K562 (cell line): Measurements from ENCODE around the gene PRSS21. TPM values are rescaled to one million over a fixed set of nuclear protein-coding genes. Genes with fewer than 3 reads are reported as not detected.

ENCODE experiments used
- ARID1B ChIP-seq: fragments of 450-650 bp; IDR thresholded peaks from 2 replicates; pipeline ENCODE4 v1.6.1; 2016; ENCODE audit warnings: antibody characterized with exemption, mild to moderate bottlenecking, inconsistent platforms
- ATF2 ChIP-seq: sonication (generic); formaldehyde crosslinking; IDR thresholded peaks from 2 replicates; pipeline ENCODE4 v1.8.1; 2022; ENCODE audit warnings: missing genetic modification reagents
- ATF3 ChIP-seq, 2 experiments: fragments of 450-650 bp in 1 of 2; sonication (generic) in 1 of 2; formaldehyde crosslinking in 1 of 2; IDR thresholded peaks in 1 of 2; conservative IDR thresholded peaks in 1 of 2; 2 replicates each; pipeline versions ENCODE4 v1.6.1 to v1.8.1; 2016 to 2023; ENCODE audit warnings: mild to moderate bottlenecking in 2 of 2, moderate library complexity in 2 of 2, inconsistent platforms in 1 of 2, missing genetic modification reagents in 1 of 2
- BCL6 ChIP-seq: fragments of 250-450 bp; sonication (Bioruptor Pico); IDR thresholded peaks from 2 replicates; pipeline ENCODE4 v1.4.0; 2020
- CAMTA2 ChIP-seq: fragments of 250-450 bp; sonication (Bioruptor Pico); conservative IDR thresholded peaks from 2 replicates; pipeline ENCODE4 v1.5.1; 2022
- CBFA2T2 ChIP-seq: fragments of 450-650 bp; conservative IDR thresholded peaks from 2 replicates; pipeline ENCODE4 v1.6.1; 2017; ENCODE audit warnings: mild to moderate bottlenecking
- MCM5 ChIP-seq: fragments of 450-650 bp; IDR thresholded peaks from 2 replicates; pipeline ENCODE4 v1.6.1; 2016; ENCODE audit warnings: low read depth
- MITF ChIP-seq: IDR thresholded peaks from 2 replicates; pipeline ENCODE4 v1.6.1; 2014; ENCODE audit warnings: antibody characterized with exemption
- NELFE ChIP-seq: IDR thresholded peaks from 2 replicates; pipeline ENCODE4 v1.6.1; 2011; ENCODE audit warnings: mild to moderate bottlenecking; ENCODE audit not compliant: insufficient read depth, insufficient read length
- NFIX ChIP-seq: fragments of 250-450 bp; sonication (Bioruptor Pico); IDR thresholded peaks from 2 replicates; pipeline ENCODE4 v1.4.0; 2020; ENCODE audit warnings: low read depth, mild to moderate bottlenecking, moderate library complexity
- RB1 ChIP-seq: fragments of 450-650 bp; IDR thresholded peaks from 2 replicates; pipeline ENCODE4 v1.6.1; 2017; ENCODE audit warnings: low read depth, mild to moderate bottlenecking
- SMAD2 ChIP-seq: fragments of 150-350 bp; IDR thresholded peaks from 2 replicates; pipeline ENCODE4 v1.6.1; 2014; ENCODE audit warnings: low read depth, mild to moderate bottlenecking, low read length
- U2AF1 ChIP-seq: fragments of 200-400 bp; formaldehyde crosslinking; optimal IDR thresholded peaks from 2 replicates; pipeline ENCODE3; 2017; ENCODE audit warnings: mild to moderate bottlenecking, low read depth, low read length, moderate library complexity
- ZBTB9 ChIP-seq: fragments of 450-650 bp; formaldehyde crosslinking; IDR thresholded peaks from 2 replicates; pipeline ENCODE4 v1.4.0; 2020; ENCODE audit warnings: mild to moderate bottlenecking, moderate library complexity
- ZNF224 ChIP-seq: sonication (generic); formaldehyde crosslinking; IDR thresholded peaks from 2 replicates; pipeline ENCODE4 v1.8.0; 2022; ENCODE audit warnings: mild to moderate bottlenecking, missing genetic modification reagents
- ZNF384 ChIP-seq: IDR thresholded peaks from 2 replicates; pipeline ENCODE4 v1.6.1; 2012; ENCODE audit warnings: low read depth, low read length, improper control_type of control experiment
- ZNF589 ChIP-seq: fragments of 200-800 bp; sonication (Bioruptor generic); IDR thresholded peaks from 2 replicates; pipeline ENCODE4 v1.6.1; 2016; ENCODE audit warnings: low read depth, missing genetic modification characterization, missing compliant biosample characterization
- ZNF717 ChIP-seq: fragments of 250-450 bp; sonication (Bioruptor Pico); IDR thresholded peaks from 2 replicates; pipeline ENCODE4 v1.5.0; 2021
- polyA plus RNA-seq, 8 experiments: library from polyadenylated mRNA; depleted of rRNA in 4 of 8; stranded (reverse) in 5 of 8; unstranded in 3 of 8; fragments of >200 nt; fragmentation: Nextera tagmentation in 2 of 8; fragmentation: Illumina TruSeq in 1 of 8; extraction: Ambion mirVana in 2 of 8; extraction: Trizol in 1 of 8; gene quantifications; 2 replicates each; pipeline versions ENCODE4 v1.2.1 to v1.2.3, GENCODE V29; 2011 to 2014; ENCODE audit warnings: inconsistent platforms in 1 of 8, missing spikeins in 1 of 8
- total RNA-seq, 7 experiments: library from RNA; depleted of rRNA in 6 of 7; stranded (reverse); fragments of >200 nt in 6 of 7; fragmentation: Illumina TruSeq in 2 of 7; extraction: Trizol in 2 of 7; gene quantifications; 2 replicates each; pipeline versions ENCODE4 v1.2.1 to v1.2.3, GENCODE V29; 2011 to 2021; ENCODE audit warnings: low replicate concordance in 1 of 7
- TF ChIP-seq, protein P1 (sequence below): fragments of 450-650 bp; IDR thresholded peaks from 2 replicates; pipeline ENCODE4 v1.6.1; 2018; ENCODE audit warnings: mild to moderate bottlenecking, low read depth; ENCODE audit not compliant: partially characterized antibody
- TF ChIP-seq, protein P2 (sequence below): fragments of 200-400 bp; formaldehyde crosslinking; IDR thresholded peaks from 2 replicates; pipeline ENCODE4 v1.6.1; 2017; ENCODE audit warnings: mild to moderate bottlenecking, low read depth, low read length, moderate library complexity

Gene PRSS21
- total and polyA plus RNA-seq, 9 of the 15 experiments (the other 6 are each of a cell fraction or from before 2014, with no cell fraction given), result 12.1 to 121 (median 61.3) TPM

DNA sequence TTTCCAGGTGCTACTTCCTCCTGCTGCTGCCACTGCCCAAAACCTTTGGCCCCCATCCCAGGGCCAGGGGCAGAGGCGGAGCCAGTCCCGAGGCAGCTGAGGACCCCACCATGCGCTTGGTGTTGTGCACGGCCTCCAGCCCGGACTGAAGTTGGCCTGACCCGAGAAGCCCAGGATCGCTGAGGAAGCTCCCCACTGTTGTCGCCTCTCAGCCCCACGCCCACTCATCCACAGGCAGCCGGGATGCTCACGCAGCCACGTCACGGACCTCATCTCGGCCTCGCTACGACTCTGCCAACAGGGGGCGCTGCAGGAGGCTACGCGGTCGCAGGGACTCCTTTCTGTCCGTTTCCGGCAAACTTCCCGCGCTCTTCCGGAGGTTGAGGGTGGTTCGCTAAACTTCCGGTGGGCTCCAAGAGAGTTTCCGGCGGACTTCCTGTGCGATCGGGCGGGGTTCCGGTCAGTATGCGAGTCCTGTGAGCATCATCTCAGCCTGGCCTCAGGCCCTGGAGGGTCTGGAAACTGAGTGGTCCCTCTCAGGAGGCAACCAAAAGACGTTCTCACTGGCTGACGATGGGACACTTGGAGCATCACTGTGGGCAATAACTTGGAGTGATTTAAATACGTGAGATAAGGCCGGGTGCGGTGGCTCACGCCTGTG lies 25.4 kb downstream of the PRSS21 start (continued):
- TF ChIP-seq MITF (no peak), BCL6 (CRISPR knock-in tag) (no peak), U2AF1 (no peak), ARID1B (no peak), CBFA2T2 (no peak), NFIX (CRISPR knock-in tag) (no peak), ATF2 (CRISPR knock-in tag) (no peak), MCM5 (no peak), ZNF224 (CRISPR knock-in tag) (no peak), CAMTA2 (CRISPR knock-in tag) (no peak), ZNF589 (CRISPR knock-in tag) (no peak), RB1 (peak; percentile 73; the same call in 1 of the 2 replicates), ATF3 (IDR thresholded peaks at IDR 0.05) (no peak), ATF3 (CRISPR knock-in tag; conservative IDR thresholded peaks at IDR 0.05) (no peak), ZNF384 (peak; percentile 20; the same call in 1 of the 2 replicates), SMAD2 (no peak), ZBTB9 (CRISPR knock-in tag) (no peak), ZNF717 (CRISPR knock-in tag) (no peak), NELFE (no peak)
- TF ChIP-seq, protein P1, sequence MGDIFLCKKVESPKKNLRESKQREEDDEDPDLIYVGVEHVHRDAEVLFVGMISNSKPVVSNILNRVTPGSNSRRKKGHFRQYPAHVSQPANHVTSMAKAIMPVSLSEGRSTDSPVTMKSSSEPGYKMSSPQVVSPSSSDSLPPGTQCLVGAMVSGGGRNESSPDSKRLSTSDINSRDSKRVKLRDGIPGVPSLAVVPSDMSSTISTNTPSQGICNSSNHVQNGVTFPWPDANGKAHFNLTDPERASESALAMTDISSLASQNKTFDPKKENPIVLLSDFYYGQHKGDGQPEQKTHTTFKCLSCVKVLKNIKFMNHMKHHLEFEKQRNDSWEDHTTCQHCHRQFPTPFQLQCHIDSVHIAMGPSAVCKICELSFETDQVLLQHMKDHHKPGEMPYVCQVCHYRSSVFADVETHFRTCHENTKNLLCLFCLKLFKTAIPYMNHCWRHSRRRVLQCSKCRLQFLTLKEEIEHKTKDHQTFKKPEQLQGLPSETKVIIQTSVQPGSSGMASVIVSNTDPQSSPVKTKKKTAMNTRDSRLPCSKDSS, result no peak
- TF ChIP-seq, protein P2, sequence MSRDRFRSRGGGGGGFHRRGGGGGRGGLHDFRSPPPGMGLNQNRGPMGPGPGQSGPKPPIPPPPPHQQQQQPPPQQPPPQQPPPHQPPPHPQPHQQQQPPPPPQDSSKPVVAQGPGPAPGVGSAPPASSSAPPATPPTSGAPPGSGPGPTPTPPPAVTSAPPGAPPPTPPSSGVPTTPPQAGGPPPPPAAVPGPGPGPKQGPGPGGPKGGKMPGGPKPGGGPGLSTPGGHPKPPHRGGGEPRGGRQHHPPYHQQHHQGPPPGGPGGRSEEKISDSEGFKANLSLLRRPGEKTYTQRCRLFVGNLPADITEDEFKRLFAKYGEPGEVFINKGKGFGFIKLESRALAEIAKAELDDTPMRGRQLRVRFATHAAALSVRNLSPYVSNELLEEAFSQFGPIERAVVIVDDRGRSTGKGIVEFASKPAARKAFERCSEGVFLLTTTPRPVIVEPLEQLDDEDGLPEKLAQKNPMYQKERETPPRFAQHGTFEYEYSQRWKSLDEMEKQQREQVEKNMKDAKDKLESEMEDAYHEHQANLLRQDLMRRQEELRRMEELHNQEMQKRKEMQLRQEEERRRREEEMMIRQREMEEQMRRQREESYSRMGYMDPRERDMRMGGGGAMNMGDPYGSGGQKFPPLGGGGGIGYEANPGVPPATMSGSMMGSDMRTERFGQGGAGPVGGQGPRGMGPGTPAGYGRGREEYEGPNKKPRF, result no peak
